Measurements from ENCODE around the gene RNF214.

Gene RNF214

DNA sequence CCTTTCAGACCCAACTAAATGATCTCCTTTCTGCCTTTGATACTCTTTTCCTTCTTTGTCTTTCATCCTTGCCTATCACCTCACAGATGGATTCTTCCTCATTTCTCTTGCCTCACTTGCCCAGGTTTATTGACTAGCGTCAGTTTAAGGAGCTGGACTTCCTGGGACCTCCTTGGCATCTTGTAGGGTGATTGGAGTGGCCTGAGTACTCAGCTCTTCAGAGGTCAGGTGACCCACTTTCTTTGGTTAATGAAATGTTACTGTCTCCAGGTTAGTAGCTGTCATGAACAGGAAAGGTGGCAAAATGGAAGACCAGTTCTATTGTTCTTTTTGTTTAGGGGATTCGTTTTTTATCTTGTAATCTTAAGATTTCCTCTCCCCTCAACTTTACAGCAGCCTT lies 54.1 kb downstream of the RNF214 start:
- no peak for DNase-seq (ENCODE audit: low read depth)

DNA sequence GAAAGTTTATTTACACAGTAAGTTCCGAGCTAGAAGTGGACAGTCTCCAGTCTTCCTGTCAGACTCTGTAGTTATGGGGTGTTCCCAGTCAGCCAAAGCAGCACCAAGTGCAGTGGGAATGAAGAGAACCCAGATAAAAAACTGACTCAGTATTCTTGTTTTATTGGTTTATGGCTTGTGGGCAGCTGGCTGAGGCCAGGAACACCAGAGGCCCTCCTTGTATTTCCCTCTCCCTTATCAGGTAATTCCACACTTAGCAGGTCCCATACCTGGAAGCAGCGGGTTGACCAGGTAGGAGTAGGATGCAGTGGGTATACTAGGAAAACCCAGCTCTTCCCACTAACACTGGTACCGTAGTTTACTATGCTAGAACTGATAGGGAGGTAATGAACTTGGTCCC lies 55.2 kb downstream of the RNF214 start:
- no peak for DNase-seq (ENCODE audit: low read depth)

DNA sequence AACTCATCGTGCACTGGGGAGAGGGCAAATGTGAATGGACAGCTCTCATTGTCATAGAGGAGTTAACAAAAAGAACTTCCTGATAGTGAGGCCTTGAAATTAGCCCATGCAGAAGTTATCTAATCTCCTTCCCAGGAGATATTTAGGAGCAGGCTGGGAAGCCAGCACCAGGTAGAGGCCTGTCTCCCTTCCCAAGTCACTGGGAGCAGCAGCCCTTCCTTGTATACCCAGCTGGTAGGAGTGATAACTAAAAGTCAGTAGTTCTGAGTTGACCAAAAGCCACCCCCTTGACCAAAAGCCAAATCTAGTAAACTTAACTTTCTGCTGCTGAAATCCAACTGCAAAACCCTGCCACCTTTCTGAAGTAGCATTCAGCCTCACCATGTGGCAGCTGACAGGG lies 57.3 kb downstream of the RNF214 start:
- DNase-seq (ENCODE audit: low read depth), result no peak

DNA sequence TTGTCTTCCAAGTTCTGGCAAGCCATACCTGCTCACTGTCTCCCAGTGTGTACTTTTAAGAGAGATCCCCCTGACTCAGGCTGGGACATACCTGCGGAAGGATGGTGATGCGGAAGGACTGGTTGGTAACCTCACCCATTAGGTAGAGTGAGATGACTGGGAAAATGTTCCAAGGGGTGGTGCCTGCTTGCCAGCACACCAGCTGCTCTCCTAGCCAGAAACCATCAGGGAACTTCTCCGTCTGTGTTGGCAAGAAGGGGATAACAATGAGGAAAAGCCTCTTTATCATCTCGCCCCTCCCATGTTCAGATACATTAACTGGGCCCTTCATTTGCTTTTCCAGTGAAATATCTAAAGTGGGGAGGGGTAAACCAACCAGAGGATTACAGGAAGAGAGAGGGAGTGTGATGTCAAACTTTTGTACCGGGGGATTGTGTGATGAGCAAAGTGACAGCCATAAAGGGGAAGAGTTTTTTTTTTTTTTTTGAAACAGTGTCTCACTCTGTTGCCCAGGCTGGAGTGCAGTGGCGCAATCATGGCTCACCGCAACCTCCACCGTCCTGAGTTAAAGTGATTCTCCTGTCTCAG lies 58.4 kb downstream of the RNF214 start, which contains the start of gene BACE1-AS:
Gene BACE1-AS (plus strand): TSS at position 538 of the 588 bp plus-strand sequence.
- no peak for DNase-seq (ENCODE audit: low read depth)

DNA sequence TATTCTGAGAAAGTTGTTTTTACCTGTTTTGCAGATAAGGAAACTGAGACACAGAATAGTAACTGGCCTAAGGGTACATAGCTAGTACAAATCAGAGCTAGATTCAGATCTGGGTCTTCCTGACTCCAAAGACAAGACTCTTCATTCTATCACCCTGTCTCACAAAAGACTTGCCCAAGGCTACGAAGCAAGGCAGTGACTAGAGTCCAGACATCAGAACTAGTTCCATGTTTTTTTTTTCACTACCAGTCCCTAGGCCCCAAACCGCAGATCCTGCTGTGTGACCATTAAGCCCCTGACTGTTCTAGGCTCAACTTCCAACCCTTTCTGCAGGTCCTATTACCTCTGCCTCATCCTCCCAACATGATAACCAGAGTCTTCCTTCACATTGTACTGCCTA lies 60.1 kb downstream of the RNF214 start:
- no peak for DNase-seq (ENCODE audit: low read depth)

DNA sequence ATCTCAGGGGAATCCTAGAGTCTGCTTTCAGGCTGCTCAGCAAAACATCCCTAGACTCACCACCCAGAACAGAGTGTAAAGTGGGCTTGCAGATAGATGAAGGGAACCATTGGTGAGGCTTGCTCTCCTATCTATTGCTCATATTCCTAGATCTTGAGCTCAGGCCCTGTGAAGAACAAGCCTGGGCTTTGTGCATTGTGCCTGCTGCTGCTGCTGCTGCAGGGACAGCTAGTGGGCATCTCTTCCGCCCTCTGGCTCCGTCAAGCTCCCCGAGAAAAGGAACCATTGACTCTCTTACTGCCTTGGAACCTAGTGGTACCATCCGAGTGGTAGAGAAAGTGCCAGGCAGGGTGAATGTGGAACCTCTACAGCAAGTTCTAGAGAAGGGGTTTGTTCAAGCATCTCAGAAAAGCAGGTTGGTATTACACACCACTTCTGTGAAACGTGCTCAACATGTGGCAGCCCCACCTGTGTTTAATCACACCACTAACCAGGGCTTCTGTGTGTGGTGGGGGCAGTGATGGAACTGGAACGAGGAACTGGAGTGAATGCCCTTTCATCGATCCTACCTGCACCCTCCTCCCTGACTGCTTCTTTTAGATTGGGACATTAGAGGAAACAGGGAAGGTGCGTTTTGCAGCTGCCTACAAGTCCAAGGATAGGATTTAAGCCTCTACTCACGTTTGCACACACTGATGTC lies 63.1 kb downstream of the RNF214 start:
- DNase-seq (ENCODE audit: low read depth), result no peak

DNA sequence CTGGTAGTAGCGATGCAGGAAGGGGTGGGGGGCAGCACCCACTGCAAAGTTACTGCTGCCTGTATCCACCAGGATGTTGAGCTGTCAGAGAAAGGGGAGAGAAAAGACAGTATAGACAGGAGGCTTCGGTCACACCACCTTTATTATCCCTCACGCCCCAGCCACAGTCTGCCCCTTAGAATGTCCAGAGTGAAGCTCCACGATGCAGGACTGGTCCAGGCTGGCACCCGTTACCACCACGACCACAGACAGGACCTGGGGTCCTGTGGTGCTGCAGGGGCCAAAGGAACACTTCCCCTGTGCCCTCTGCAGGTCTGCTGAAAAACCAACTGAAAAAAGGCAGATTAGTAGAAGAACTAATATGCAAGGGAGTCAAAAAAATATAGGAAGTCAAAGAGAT lies 64.4 kb downstream of the RNF214 start:
- DNase-seq (ENCODE audit: low read depth), result no peak

DNA sequence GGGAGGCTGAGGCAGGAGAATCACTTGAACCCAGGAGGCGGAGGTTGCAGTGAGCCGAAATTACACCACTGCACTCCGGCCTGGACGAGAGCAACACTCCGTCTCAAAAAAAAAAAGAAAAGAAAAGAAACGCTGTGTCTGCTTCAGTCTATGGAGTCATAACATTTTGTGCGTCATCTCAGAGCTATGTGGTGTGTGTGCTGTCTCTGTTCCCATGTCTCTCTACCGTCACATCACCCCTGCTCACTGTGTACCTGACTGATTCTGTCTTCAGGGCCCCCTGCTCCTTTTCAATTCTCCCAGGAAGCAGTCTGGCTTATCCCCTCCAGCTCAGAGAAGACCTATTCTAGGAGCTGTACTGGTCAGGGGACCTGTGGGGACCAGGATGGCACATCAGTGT lies 65.7 kb downstream of the RNF214 start:
- DNase-seq (ENCODE audit: low read depth), result no peak

DNA sequence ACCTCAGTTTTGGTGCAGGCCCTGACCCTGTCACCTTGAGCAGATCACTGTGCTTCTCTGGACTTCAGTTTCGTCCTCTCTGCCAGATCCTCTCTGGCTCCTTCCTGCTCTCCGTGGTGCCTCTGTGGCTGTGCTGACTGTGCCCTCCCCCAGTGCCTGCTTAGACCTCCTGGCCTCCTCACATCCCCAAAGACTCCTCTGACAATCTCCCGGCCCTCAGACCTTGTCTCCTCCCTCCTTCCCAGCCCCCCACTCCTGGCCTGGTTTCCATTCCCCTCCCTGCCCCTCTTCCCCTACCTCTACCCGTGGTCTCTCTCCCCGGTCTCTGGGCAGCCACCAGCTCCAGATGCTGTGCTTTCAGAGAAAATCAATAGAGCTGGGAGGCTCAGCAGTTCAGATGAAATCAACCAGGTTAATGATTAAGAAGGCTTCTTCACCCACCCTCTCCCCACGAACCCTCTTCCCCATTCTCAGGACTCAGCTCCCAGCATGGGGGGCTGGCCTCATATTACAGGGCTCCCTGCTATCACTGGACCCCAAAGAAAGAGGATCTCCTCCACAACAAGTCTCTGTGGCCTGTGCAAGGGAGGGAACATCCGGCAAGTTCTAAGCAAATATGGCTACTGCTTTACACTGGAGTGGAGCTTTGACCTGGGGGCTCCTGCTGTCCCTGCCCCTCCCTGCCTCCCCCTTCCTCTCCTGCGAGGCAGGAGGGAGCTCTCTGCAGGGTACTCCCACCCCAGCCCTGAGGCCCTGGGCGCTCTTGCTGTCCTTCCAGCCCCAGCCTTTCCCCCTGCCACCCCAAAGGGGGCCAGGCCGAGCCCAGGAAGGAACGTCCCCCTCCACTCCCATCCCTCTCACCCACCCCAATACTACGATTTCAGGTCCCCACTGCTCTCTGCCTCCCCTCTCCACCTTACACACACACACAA lies 67.1 kb downstream of the RNF214 start:
- no peak for DNase-seq (ENCODE audit: low read depth)

DNA sequence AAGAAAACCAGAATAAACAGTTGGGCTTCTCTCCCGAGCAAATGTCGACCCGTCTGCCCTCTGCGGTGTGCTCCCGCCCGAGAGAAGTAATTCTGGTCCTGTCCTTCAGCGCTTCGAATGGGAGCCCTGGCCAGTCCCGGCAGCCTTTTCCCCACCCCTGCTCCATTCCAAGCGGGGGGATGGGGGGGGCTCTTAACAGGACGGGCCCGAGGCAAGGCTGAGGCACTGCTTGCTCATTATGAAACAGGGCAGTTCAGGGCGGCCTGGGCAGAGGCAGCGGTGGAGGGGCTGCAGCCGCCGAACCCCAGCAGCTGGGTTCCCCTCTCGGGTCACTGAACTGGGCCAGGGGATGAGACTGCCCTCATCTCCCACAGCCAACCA lies 67.8 kb downstream of the RNF214 start:
- no peak for DNase-seq (ENCODE audit: low read depth)

DNA sequence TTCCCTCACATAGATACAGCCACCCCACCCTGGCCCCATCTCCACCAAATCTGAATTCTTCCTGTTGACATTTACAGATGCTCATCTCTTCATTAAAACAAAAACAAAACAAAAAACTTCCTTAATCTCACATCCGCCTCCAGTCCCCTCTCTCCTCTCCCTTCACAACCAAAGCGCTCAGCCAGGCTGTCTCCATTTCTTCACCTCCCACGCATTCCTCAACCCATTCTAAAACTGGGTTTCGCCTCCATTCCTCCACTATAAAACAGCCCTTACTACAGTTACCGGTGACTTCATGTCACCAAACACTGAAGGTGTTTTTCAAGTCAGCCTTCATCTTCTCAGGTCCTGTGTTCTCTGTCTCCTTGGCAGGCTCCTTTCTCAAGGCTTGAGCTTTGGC lies 68.3 kb downstream of the RNF214 start:
- no peak for DNase-seq (ENCODE audit: low read depth)

DNA sequence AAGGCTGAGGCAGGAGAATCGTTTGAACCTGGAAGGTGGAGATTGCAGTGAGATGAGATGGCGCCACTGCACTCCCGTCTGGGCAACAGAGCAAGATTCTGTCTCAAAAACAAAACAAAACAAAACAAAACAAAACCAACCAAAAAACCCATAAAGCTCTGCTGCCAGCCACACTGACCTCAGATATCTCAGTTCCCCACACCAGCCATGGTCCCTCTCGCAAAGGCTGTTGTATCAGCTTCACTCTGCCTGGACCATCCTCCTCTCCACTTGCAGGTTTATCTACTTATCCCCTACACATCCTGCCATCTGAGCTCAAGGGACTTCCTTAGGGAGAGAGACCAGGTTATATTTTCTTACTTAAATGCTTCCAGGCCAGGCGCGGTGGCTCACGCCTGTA lies 69.8 kb downstream of the RNF214 start:
- no peak for DNase-seq (ENCODE audit: low read depth)

DNA sequence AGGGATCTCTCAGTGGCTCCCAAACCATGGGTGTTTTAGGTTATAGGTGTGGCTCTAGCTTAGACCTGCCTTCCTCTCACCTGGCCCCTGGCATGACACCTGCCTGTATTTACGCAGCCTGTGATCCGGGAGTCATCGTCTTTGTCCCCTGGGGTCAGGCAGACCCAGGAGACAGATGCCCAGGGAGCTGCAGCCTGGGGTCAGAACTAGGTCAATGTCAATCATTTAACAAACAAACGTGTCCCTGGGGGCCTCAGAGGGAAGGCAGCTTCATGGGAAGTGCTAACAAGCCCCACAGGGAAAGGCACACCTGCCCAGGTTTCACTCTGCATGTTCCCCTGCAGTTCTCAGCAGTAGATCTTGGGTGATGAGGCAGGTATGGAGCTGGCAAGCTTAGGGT lies 70.6 kb downstream of the RNF214 start:
- no peak for DNase-seq (ENCODE audit: low read depth)

DNA sequence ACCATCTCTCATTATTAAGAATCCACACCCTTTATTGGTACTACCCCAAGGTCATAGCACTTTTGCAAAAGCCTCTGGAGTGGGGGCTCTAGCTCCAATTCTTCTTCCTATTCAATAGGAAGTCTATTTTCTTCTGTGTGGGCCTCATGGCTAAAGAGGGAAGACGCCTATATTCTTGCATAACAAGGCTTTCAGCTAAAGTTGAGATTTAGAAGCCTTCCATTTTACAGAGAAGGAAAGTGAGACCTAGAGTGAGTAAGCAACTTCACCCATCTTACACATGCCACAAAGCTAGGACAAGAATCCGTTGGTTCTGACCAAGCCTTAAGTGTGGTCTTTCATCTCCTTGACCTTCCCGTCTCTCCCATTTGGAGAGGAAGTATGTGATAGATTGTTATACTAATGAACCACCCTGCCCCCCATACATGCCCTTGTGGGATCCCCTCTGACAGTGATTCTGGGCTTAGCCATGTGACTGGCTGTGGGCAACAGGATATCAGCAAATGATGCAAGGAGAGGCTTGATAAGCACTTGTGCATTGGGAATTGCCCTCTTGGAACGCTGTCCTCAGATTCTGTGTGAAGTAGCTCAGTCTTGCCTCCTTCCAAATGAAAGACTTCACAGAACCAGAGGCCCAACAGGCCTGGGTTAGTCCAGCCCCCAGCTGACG lies 71.3 kb downstream of the RNF214 start:
- DNase-seq (ENCODE audit: low read depth), result no peak

DNA sequence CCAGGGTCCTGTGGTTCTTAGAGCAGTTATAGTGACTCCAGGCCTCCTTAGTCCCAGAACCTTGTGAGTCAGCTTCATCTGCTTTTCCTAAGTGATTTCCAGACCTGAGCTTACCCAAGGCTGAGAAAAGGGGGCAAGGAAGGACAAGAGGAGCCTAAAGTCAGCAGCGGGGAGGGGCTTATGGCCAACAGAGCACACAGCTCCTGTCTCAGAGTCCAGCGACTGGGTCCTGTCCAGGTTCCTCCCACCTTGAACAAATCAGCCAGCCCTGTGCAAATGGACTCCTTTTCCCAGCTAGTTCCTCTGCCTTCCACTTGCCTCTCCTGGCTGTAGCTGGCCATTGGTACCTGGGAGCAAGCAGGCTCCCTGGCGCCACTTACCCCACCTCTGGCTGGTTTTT lies 72.7 kb downstream of the RNF214 start:
- DNase-seq (ENCODE audit: low read depth), result no peak

DNA sequence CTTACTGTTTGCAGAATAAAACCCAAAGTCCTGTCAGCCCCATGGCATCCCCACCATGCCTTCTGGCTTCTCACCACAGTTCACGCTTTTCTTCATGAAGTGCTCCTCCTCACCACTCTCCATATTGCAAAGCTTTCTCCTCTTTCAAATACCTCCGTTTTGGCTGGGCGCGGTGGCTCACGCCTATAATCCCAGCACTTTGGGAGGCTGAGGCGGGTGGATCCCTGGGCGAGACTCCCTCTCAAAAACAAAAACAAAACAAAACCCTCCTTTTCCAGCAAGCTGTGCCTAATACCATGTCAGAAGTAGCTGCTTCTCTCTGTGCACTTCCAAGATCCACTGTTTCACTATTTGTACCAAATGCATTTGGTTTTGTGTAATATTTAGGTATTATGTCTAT lies 76.8 kb downstream of the RNF214 start:
- no peak for DNase-seq (ENCODE audit: low read depth)

DNA sequence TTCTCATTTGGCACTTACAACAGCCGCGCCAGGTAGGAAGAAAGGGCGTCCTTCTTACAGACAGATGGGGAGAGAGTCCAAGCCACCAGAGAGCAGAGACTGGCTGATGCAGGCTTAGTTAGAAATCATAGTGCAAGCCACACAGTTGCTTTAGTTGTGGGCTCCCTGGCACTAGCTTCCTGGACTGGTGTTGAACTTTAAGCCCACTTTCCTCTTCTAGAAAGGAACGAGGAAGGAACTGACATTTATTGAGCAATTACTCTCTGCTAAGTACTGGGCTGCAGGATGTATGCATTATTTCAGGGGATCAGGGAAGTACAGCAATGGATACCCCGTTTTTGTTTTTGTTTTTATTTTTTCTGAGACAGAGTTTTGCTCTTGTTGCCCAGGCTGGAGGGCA lies 80.6 kb downstream of the RNF214 start:
- no peak for DNase-seq (ENCODE audit: low read depth)

DNA sequence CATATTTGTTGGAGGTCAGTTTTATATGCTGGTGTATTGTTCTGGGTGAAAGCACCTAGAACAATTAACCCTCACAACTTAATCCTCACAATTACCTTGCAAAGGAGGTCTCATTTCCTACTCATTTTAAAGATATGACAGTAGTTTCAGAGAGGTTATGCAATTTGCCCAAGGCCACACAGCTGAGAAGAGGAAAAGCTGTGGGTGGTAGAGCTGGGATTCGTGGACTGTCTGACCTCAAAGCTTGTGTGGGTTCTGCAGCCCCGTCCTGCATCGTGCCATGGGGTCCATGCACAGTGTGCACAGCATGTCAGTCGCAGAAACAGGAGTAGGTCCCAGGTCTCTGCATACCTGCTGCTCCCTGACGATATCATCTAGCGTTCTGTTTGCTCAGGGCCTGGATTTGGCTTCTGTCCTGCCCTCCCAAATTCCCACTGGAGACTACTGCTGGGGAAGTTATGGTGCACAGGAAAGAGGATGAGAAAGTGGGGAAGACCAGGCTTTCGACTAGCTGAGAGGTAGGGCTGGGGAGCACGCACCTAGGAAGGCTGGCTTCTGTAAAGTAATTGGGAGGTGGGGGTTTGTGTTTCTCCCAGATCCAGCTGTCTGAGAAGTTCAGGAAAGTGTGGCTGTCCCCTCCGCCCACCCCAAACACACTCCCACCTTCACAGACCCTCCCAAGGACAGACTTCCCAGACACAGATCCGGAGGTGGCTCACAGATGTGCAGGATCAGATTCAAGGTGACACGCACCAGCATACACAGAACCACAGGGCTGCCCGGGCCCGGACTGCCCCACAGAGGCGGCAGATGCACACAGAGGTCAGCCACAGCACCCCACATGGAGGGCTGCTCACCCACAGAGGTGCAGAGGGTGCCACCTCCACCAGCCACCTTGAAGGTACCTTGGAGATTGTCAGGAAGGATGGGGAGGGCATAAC lies 81.6 kb downstream of the RNF214 start:
- DNase-seq (ENCODE audit: low read depth), result no peak

DNA sequence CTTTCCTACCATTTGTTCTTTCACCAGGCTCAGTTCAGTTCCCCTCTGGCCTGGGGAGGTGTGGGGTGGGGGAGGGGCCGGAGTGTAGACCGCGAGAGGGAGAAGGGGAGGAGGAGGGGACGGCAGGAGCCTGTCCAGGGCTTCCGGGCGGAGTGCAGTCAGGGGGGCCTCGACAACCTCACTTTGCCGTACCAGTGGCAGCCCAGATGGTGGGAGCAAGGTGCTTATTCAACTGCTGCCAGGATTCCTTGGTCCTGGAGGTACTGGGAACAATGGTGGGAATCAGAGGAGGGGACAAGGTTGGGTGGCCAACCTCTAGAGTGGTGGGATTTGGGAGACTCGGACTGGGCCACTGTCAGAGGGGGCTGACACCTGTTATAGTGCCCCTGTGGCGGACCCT lies 82.4 kb downstream of the RNF214 start:
- DNase-seq (ENCODE audit: low read depth), result no peak

DNA sequence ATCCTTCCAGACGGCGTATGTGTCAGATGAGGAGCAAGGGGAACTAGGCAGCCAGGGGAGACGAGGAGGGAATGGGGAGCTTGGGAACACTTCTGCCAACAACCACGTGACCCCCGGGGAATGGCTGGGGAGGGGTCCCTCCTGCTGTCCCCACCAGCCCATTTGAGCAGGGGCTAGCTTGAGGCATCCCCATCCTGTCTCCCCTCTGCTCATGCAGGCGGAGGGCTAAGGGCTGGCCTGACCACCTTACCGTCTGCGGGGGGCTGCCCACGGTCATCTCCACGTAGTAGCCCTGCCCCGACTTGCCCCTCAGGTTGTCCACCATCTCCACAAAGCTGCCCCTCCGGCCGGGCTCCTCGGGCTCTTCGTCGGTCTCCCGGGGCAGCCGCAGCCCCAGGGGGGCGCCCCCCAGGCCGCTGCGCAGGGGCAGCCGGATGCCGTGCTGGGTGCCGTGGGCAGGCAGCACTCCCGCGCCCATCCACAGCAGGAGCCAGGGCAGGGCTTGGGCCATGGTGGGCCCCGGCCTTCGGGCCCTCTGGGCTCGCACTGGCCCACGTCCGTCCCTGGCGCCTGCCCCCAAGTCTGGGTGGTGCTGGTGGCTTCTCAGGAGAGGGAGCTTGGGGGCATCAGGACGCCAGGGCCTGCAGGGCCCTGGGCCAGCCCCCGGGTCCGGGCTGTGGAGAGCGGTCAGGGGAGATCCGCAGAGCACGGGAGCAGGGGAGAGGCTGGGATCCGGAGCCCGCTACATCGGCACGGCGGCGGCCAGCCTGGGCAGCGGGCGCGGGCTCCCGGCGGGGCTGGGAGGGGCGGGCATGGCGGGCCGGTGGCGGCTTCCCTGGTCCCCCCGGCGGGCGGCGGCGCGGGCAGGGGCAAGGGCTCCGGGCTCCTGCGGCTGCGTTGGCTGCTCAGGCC lies 83.1 kb downstream of the RNF214 start:
- no peak for DNase-seq (ENCODE audit: low read depth)
